MCF 10A (cell line): ENCODE data around the gene ASB7. TPM values are rescaled to one million over a fixed set of nuclear protein-coding genes. Genes with fewer than 3 reads are reported as not detected.

Experiments
- BruUV-seq: library from RNA; stranded (reverse); fragments of 400-500 nt; replicated peaks from 2 replicates; lab custom pipeline; 2021; lab: Mats Ljungman, UMichigan
- CTCF ChIA-PET: fragments of 300-600 bp; sonication (Branson Sonifier 250); formaldehyde crosslinking; extraction: SDS; loops from one replicate; lab custom pipeline; 2021; ENCODE audit warnings: antibody characterized with exemption, inconsistent platforms; lab: Yijun Ruan, JAX
- POLR2A ChIA-PET: fragments of 300-600, 350-650 bp; sonication (Branson Sonifier 250); formaldehyde crosslinking; extraction: SDS; loops from one replicate; lab custom pipeline; 2020; ENCODE audit warnings: antibody characterized with exemption, inconsistent platforms; lab: Yijun Ruan, JAX
- DNase-seq: peaks from one replicate; pipeline ENCODE4 v3.0.0-alpha.2; 2018; ENCODE audit not compliant: unreplicated experiment
- H3K27ac Mint-ChIP-seq: one replicate; pipeline ENCODE4 v1.8.0; 2022; ENCODE audit warnings: mild to moderate bottlenecking, low read depth, mixed read lengths; ENCODE audit not compliant: unreplicated experiment
- H3K27me3 Mint-ChIP-seq: one replicate; pipeline ENCODE4 v1.8.0; 2022; ENCODE audit warnings: mixed read lengths; ENCODE audit not compliant: insufficient read depth, unreplicated experiment
- H3K36me3 Mint-ChIP-seq: one replicate; pipeline ENCODE4 v1.8.0; 2022; ENCODE audit warnings: mild to moderate bottlenecking, moderate library complexity, mixed read lengths; ENCODE audit not compliant: insufficient read depth, unreplicated experiment
- H3K4me1 Mint-ChIP-seq: one replicate; pipeline ENCODE4 v1.8.0; 2022; ENCODE audit warnings: mixed read lengths; ENCODE audit not compliant: insufficient read depth, unreplicated experiment
- H3K4me3 Mint-ChIP-seq: one replicate; pipeline ENCODE4 v1.8.0; 2022; ENCODE audit warnings: mild to moderate bottlenecking, moderate library complexity, mixed read lengths; ENCODE audit not compliant: unreplicated experiment
- H3K9me3 Mint-ChIP-seq: one replicate; pipeline ENCODE4 v1.8.0; 2022; ENCODE audit warnings: mixed read lengths; ENCODE audit not compliant: unreplicated experiment
- intact Hi-C: fragments of 100-400 bp; cut with micrococcal nuclease; formaldehyde crosslinking; loops from 2 replicates; pipeline ENCODE4 v1.14.1; 2022
- total RNA-seq: library from RNA; stranded (reverse); gene quantifications from 2 replicates; pipeline ENCODE4 v1.2.3, GENCODE V29; 2022
- TF ChIP-seq, protein P1 (sequence below): fragments of 200-600 bp; IDR thresholded peaks from one replicate; pipeline ENCODE4 v1.8.0; 2022; ENCODE audit warnings: antibody characterized with exemption, mild to moderate bottlenecking; ENCODE audit not compliant: unreplicated experiment

ASB7 gene
- total RNA-seq, 1 experiment from 2014 or later, result 14.3 TPM

DNA sequence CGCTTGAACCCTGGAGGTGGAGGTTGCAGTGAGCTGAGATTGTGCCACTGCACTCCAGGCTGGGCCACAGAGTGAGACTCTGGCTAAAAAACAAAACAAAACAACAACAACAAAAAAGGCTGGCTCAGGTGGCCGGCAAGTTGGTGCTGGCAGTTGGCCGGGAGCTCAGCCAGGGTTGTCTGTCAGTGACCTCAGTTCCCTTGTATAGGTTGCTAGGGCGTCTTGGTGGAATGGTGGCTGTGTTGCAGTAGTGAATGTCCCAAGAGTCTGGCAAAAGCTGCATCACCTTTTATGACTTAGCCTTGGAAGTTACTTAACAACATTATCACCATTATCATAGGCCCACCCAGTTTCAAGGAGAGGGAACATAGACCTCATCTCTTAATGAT lies 40.6 kb downstream of the ASB7 start:
- Mint-ChIP-seq H3K36me3 (peaks cover 1% of the 10 kb centered on the region), H3K4me1 (peaks cover 10% of the 10 kb centered on the region), H3K27ac (peak overlapping the region; percentile 35), H3K9me3 (no peaks in the 10 kb centered on the region), H3K27me3 (no peaks in the 10 kb centered on the region), H3K4me3 (no peak overlapping the region)
- intact Hi-C loops, result no loop called here
- CTCF ChIA-PET, result interaction anchor here (0.9 to 1.4 kb wide), 3 partner anchors 230 to 364 kb away, joined by 3 read pairs; no protein-coding TSS in a partner anchor
- TF ChIP-seq, protein P1, sequence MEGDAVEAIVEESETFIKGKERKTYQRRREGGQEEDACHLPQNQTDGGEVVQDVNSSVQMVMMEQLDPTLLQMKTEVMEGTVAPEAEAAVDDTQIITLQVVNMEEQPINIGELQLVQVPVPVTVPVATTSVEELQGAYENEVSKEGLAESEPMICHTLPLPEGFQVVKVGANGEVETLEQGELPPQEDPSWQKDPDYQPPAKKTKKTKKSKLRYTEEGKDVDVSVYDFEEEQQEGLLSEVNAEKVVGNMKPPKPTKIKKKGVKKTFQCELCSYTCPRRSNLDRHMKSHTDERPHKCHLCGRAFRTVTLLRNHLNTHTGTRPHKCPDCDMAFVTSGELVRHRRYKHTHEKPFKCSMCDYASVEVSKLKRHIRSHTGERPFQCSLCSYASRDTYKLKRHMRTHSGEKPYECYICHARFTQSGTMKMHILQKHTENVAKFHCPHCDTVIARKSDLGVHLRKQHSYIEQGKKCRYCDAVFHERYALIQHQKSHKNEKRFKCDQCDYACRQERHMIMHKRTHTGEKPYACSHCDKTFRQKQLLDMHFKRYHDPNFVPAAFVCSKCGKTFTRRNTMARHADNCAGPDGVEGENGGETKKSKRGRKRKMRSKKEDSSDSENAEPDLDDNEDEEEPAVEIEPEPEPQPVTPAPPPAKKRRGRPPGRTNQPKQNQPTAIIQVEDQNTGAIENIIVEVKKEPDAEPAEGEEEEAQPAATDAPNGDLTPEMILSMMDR, result no peak
- POLR2A ChIA-PET, result interaction anchor here (0.7 kb wide), 1 partner anchor 879 kb away, joined by 3 read pairs; no protein-coding TSS in a partner anchor
- no TSS peak for BruUV-seq
- peak; percentile 11 for DNase-seq

DNA sequence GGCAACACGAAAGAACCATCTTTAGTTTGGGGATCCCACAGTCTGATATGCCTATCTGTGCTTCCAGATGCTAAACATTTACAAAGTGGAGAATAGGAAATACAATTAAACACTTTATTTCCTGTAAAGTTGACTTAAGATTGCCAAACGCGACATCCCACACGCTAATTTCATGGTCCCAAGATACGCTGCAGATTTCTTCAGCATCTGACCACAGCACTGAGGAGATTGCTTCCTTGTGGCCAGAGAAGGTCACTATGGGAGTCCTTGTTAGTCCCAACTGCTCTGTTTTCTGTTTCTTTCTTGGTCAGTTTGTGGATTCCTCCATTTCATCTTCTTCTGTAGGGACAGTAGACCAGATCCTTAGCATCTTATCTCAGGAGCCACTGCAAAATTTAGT lies 43.3 kb downstream of the ASB7 start:
- Mint-ChIP-seq H3K27ac (no peak overlapping the region), H3K27me3 (no peaks in the 10 kb centered on the region), H3K4me1 (peaks cover 10% of the 10 kb centered on the region), H3K9me3 (no peaks in the 10 kb centered on the region), H3K4me3 (no peak overlapping the region), H3K36me3 (peaks cover 13% of the 10 kb centered on the region)
- TF ChIP-seq, protein P1, result no peak
- ChIA-PET CTCF (no interaction called here), POLR2A (no interaction called here)
- DNase-seq, result no peak
- intact Hi-C loops, result no loop called here
- BruUV-seq, result no TSS peak

DNA sequence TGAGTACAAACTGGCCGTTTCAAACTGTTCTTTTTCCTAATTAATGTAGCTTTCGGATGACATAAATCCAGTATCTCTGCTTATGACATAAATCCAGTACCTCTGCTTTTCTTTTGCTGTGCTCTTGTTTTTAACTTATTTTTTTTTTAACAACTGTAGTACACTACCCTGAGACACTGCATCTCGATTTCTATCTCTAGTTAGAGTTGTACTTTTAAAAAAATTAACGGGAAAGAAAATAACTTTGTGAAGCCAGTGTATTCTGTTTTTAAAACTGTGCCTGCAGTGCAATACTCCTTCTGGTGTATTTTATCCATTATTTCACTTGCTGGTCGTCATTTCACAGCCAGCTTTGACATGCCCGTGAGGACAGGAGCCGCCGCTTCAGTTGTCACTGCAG lies 46.6 kb downstream of the ASB7 start:
- intact Hi-C loops, result no loop called here
- POLR2A ChIA-PET, result no interaction called here
- CTCF ChIA-PET, result interaction anchor here (0.7 kb wide), 1 partner anchor 930 kb away, joined by 3 read pairs; no protein-coding TSS in a partner anchor

DNA sequence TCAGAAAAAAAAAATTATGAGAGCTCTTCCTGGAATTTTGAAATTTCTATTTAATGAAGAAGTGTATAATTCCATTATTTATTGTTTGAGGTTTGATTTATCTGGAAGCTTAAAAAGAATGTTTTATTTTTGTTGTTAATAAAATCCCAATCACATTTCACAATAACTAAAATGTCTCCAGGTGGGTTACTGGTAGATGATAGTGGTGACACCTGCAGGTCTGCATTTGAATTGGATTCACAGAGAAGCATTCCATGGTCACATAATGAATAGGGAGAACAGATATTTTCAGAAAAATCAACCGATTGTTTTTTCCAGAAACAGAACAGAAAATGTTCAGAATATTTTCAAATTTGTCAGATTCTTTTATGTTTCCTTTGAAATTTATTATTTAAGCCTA lies 48.3 kb downstream of the ASB7 start:
- DNase-seq, result peak; percentile 24
- Mint-ChIP-seq H3K4me3 (no peak overlapping the region), H3K27ac (no peak overlapping the region), H3K36me3 (peaks cover 19% of the 10 kb centered on the region), H3K27me3 (no peaks in the 10 kb centered on the region), H3K4me1 (no peaks in the 10 kb centered on the region), H3K9me3 (no peaks in the 10 kb centered on the region)
- intact Hi-C loops, result no loop called here
- ChIA-PET CTCF (interaction anchor here (0.6 to 1.8 kb wide), 5 partner anchors 11 to 1016 kb away, joined by 3 to 4 read pairs (median 3); no protein-coding TSS in a partner anchor), POLR2A (interaction anchor here (0.6 to 0.7 kb wide), 2 partner anchors 9 to 748 kb away, joined by 3 to 4 read pairs; no protein-coding TSS in a partner anchor)
- TF ChIP-seq, protein P1, result no peak
- no TSS peak for BruUV-seq

More for the DNA sequence above, 46.6 kb downstream of the ASB7 start:
- no TSS peak for BruUV-seq
- TF ChIP-seq, protein P1, result no peak
- Mint-ChIP-seq H3K9me3 (no peaks in the 10 kb centered on the region), H3K36me3 (peaks cover 19% of the 10 kb centered on the region), H3K4me1 (no peaks in the 10 kb centered on the region), H3K27me3 (no peaks in the 10 kb centered on the region), H3K27ac (no peak overlapping the region), H3K4me3 (no peak overlapping the region)
- DNase-seq, result no peak
